GM19463 (cell line): ENCODE results near the gene NOC4L.
"Not testable (repeated sequence)": the region's sequence is repeated elsewhere in the genome, so short reads cannot be mapped to it uniquely, and the experiment has no call there.

Source experiments
- ATAC-seq: cut with Tn5 transposase; IDR thresholded peaks from one replicate; pipeline ENCODE4 v1.9.1; 2021; ENCODE audit warnings: mild to moderate bottlenecking, moderate library complexity; ENCODE audit not compliant: unreplicated experiment

NOC4L gene

GRCh38 chr12:132191715-132192553, 47.7 kb downstream of the NOC4L start:
- ATAC-seq, result no peak

- ATAC-seq, result no peak
Observed at GRCh38 chr12:132194056-132194455, 49.8 kb downstream of the NOC4L start.

GRCh38 chr12:132194556-132194955, 50.3 kb downstream of the NOC4L start:
- no peak for ATAC-seq

GRCh38 chr12:132195242-132195641, 51.0 kb downstream of the NOC4L start:
- not testable (repeated sequence) for ATAC-seq

- ATAC-seq, result no peak
Observed at GRCh38 chr12:132196038-132196872, 52.0 kb downstream of the NOC4L start.

GRCh38 chr12:132196873-132197390, 52.7 kb downstream of the NOC4L start:
- no peak for ATAC-seq

GRCh38 chr12:132197581-132198354, 53.5 kb downstream of the NOC4L start:
- no peak for ATAC-seq

GRCh38 chr12:132199101-132199500, 54.8 kb downstream of the NOC4L start:
- ATAC-seq, result no peak

- ATAC-seq, result no peak
Observed at GRCh38 chr12:132199526-132200319, 55.5 kb downstream of the NOC4L start.

GRCh38 chr12:132200800-132201199, 56.5 kb downstream of the NOC4L start:
- no peak for ATAC-seq

GRCh38 chr12:132201391-132202120, 57.3 kb downstream of the NOC4L start:
- ATAC-seq, result no peak
